ENCODE results near the gene GGTLC1.

DNA sequence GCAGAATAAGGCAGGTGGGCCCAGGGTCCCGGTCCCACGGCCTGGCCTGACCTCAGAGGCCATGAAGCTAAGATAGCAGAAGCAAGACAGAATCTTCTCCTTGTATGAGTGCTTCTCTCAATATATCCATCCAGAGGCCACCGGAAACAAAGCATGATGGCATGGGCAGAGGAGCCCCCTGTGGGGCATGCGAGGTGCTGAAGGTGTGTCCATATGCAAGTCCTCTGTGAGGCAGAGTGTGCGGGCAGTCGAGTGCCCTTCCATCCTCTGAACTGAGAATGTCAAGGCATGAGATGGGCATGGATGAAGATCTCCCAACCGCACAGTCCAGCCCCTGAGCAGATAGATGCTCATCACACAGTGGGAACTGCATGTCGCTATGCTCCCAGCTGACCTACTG, 9.8 kb upstream of the GGTLC1 start:
- TF ChIP-seq, protein P1, sequence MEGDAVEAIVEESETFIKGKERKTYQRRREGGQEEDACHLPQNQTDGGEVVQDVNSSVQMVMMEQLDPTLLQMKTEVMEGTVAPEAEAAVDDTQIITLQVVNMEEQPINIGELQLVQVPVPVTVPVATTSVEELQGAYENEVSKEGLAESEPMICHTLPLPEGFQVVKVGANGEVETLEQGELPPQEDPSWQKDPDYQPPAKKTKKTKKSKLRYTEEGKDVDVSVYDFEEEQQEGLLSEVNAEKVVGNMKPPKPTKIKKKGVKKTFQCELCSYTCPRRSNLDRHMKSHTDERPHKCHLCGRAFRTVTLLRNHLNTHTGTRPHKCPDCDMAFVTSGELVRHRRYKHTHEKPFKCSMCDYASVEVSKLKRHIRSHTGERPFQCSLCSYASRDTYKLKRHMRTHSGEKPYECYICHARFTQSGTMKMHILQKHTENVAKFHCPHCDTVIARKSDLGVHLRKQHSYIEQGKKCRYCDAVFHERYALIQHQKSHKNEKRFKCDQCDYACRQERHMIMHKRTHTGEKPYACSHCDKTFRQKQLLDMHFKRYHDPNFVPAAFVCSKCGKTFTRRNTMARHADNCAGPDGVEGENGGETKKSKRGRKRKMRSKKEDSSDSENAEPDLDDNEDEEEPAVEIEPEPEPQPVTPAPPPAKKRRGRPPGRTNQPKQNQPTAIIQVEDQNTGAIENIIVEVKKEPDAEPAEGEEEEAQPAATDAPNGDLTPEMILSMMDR (IDR thresholded peaks at IDR 0.05; ENCODE audit: low read depth, low read length): no peak
- TF ChIP-seq POLR2A (IDR thresholded peaks at IDR 0.05; ENCODE audit: extremely low read depth, insufficient read length): no peak
- TF ChIP-seq MYC (IDR thresholded peaks at IDR 0.05; ENCODE audit: low read depth, low read length): no peak
- TF ChIP-seq, protein P2, sequence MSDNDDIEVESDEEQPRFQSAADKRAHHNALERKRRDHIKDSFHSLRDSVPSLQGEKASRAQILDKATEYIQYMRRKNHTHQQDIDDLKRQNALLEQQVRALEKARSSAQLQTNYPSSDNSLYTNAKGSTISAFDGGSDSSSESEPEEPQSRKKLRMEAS (IDR thresholded peaks at IDR 0.05; ENCODE audit: low read depth, low read length): no peak
